Lower leg skin (tissue), 4 donors: ENCODE results near the gene SORCS2. TPM values are rescaled to one million over a fixed set of nuclear protein-coding genes. Genes with fewer than 3 reads are reported as not detected.

Experiments used
- DNase-seq, 2 donors: peaks; one replicate each; pipeline ENCODE4 v3.0.0-alpha.2; 2019; ENCODE audit warnings: low spot score in 2 of 2
- H3K4me3 ChIP-seq: fragments of 200-600 bp; sonication (generic); 2 replicates; pipeline ENCODE4 v1.5.1; 2017; ENCODE audit warnings: mild to moderate bottlenecking, low read depth; ENCODE audit not compliant: poor library complexity, severe bottlenecking
- CTCF ChIP-seq, 3 donors: fragments of 450-650 bp; IDR thresholded peaks; one replicate each; pipeline ENCODE4 v1.5.1; 2016; ENCODE audit warnings: antibody characterized with exemption in 3 of 3, mild to moderate bottlenecking in 3 of 3, moderate library complexity in 2 of 3
- POLR2A ChIP-seq, 2 donors: fragments of 450-650 bp; IDR thresholded peaks; one replicate each; pipeline ENCODE4 v1.6.1; 2016 to 2017; ENCODE audit warnings: antibody characterized with exemption in 2 of 2, mild to moderate bottlenecking in 1 of 2, moderate library complexity in 1 of 2
- WGBS, 2 donors: methylation state at CpG; one replicate each; pipeline ENCODE4 v1.1.5; 2018; 5-methylcytosine and 5-hydroxymethylcytosine counted together
- intact Hi-C: fragments of 100-400 bp; cut with DNase I; formaldehyde crosslinking; loops from one replicate; pipeline ENCODE4 v1.15.0; 2023; ENCODE audit warnings: low total_unique reads
- total RNA-seq, 4 donors: library from RNA; depleted of rRNA; stranded (reverse); fragments of >200 nt; gene quantifications; one replicate each; pipeline ENCODE4 v1.1.0, GENCODE V29; 2016

The SORCS2 gene
- total RNA-seq, 4 donors from 2014 or later: 1.1 to 6.4 (median 1.5) TPM

- WGBS, 2 donors: 47 to 54% methylated on average over 7 of the region's 7 CpGs
- intact Hi-C loops: no loop called here
- TF ChIP-seq CTCF (IDR thresholded peaks at IDR 0.05): no peak
- TF ChIP-seq POLR2A (IDR thresholded peaks at IDR 0.05): no peak
- no peak overlapping the region for H3K4me3 ChIP-seq
- no peak for DNase-seq
These were observed 397.9 kb downstream of the SORCS2 start for GRCh38 chr4:7590189-7590588.

GRCh38 chr4:7590899-7591298 is 398.6 kb downstream of the SORCS2 start:
- H3K4me3 ChIP-seq: no peak overlapping the region
- DNase-seq: no peak
- intact Hi-C loops: no loop called here
- TF ChIP-seq CTCF (IDR thresholded peaks at IDR 0.05) (no peak), POLR2A (IDR thresholded peaks at IDR 0.05) (no peak)
- WGBS, 2 donors: 90 to 92% methylated on average over 8 of the region's 8 CpGs

- intact Hi-C loops: no loop called here
- 91% methylated on average over 27 to 28 of the region's 28 CpGs for WGBS, 2 donors
- H3K4me3 ChIP-seq: no peak overlapping the region
- DNase-seq: no peak
- no peak for TF ChIP-seq POLR2A (IDR thresholded peaks at IDR 0.05)
- no peak for TF ChIP-seq CTCF (IDR thresholded peaks at IDR 0.05)
These were observed 399.2 kb downstream of the SORCS2 start for GRCh38 chr4:7591409-7592053.

GRCh38 chr4:7593646-7594412 is 401.5 kb downstream of the SORCS2 start:
- TF ChIP-seq POLR2A (IDR thresholded peaks at IDR 0.05): no peak
- TF ChIP-seq CTCF (IDR thresholded peaks at IDR 0.05): no peak
- DNase-seq: no peak
- H3K4me3 ChIP-seq: no peak overlapping the region
- intact Hi-C loops: no loop called here
- WGBS, 2 donors: 73 to 80% methylated on average over 21 of the region's 21 CpGs

GRCh38 chr4:7595934-7596461 is 403.7 kb downstream of the SORCS2 start:
- TF ChIP-seq POLR2A (IDR thresholded peaks at IDR 0.05) (no peak), CTCF (IDR thresholded peaks at IDR 0.05) (no peak)
- intact Hi-C loops: no loop called here
- no peak overlapping the region for H3K4me3 ChIP-seq
- 42 to 46% methylated on average over 11 of the region's 11 CpGs for WGBS, 2 donors
- DNase-seq: no peak
